Measurements from ENCODE around the gene TNRC6A. TPM values are rescaled to one million over a fixed set of nuclear protein-coding genes. Genes with fewer than 3 reads are reported as not detected.

TNRC6A gene
- total and polyA plus RNA-seq, 4 donors: 10.3 to 93.0 (median 29.8) TPM

DNA sequence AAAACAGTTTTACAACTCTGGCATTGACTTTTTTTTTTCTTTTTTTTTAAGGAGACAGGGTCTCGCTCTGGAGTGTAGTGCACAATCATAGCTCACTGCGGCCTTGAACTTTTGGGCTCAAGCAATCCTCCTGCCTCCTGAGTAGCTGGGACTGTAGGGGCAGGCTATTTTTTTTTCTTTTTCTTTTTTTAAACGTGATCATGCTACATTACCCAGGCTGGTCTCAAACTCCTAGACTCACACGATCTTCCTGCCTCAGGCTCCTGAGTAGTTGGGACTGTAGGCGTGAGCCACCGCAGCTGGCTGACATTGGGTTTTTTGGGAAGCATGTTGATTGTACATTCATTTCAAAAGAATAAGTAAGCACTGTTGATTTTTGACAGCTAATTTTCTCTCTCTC lies 32.1 kb downstream of the TNRC6A start:
- Histone ChIP-seq H3K27ac (ENCODE audit: low read depth in 1 of 2, low read length in 1 of 2) (no peak overlapping the region), H3K9me3 (ENCODE audit: control insufficient read depth in 4 of 4, insufficient read depth in 3 of 4, low read length in 3 of 4) (no peaks in the 10 kb centered on the region), H3K27me3 (ENCODE audit: control insufficient read depth in 3 of 3, insufficient read depth in 3 of 3, low read length in 2 of 3) (no peaks in the 10 kb centered on the region), H3K4me3 (no peak overlapping the region), H3K4me1 (ENCODE audit: control insufficient read depth in 5 of 5, insufficient read depth in 5 of 5, low read length in 5 of 5) (peaks cover 0 to 25% (median 0%) of the 10 kb centered on the region in 5 donors), H3K9ac (ENCODE audit: insufficient read depth in 1 of 2, low read length in 2 of 2) (no peak overlapping the region), H3K36me3 (ENCODE audit: control insufficient read depth in 4 of 4, insufficient read depth in 4 of 4, low read length in 4 of 4) (peaks cover 0 to 28% (median 5%) of the 10 kb centered on the region in 4 donors)
- TF ChIP-seq CTCF (IDR thresholded peaks at IDR 0.05; ENCODE audit: control extremely low read depth, extremely low read depth): no peak
- DNase-seq: no peak
- no peak for ATAC-seq (ENCODE audit: insufficient read depth, low FRiP score)
- WGBS, 2 donors: 82 to 85% methylated on average over 6 of the region's 6 CpGs

DNA sequence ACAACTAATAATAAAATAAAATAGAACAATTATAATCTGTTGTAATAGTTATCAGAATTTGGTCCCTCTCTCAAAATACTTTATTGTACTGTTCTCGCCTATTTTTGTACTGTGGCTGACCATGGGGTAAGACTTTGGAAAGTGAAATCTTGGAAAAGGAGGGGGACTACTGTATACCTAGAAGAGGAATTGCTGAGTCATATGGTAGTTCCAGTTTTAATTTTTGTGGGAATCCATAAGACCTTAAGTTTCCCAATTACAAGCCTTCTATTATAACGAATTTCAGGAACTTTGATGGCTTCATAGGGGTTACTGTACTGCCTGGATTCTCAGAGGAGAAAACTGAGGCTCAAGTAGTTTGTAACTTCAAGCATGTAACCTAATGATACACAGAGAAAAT lies 35.5 kb downstream of the TNRC6A start:
- H3K9me3 ChIP-seq (ENCODE audit: control insufficient read depth in 4 of 4, insufficient read depth in 3 of 4, low read length in 3 of 4): no peaks in the 10 kb centered on the region
- WGBS, 2 donors: 75 to 85% methylated on average over 2 of the region's 2 CpGs
- no peak overlapping the region for H3K9ac ChIP-seq (ENCODE audit: insufficient read depth in 1 of 2, low read length in 2 of 2)
- H3K27ac ChIP-seq (ENCODE audit: low read depth in 1 of 2, low read length in 1 of 2): no peak overlapping the region
- H3K27me3 ChIP-seq (ENCODE audit: control insufficient read depth in 3 of 3, insufficient read depth in 3 of 3, low read length in 2 of 3): no peaks in the 10 kb centered on the region
- H3K4me3 ChIP-seq: no peak overlapping the region
- H3K36me3 ChIP-seq (ENCODE audit: control insufficient read depth in 4 of 4, insufficient read depth in 4 of 4, low read length in 4 of 4): peaks cover 0 to 26% (median 4%) of the 10 kb centered on the region in 4 donors
- H3K4me1 ChIP-seq (ENCODE audit: control insufficient read depth in 5 of 5, insufficient read depth in 5 of 5, low read length in 5 of 5): peaks cover 0 to 16% (median 0%) of the 10 kb centered on the region in 5 donors
- no peak for TF ChIP-seq CTCF (IDR thresholded peaks at IDR 0.05; ENCODE audit: control extremely low read depth, extremely low read depth)
- DNase-seq (no peak), ATAC-seq (ENCODE audit: insufficient read depth, low FRiP score) (no peak)

- WGBS, 2 donors: 94 to 95% methylated on average over 3 of the region's 3 CpGs
- no peak overlapping the region for H3K27ac ChIP-seq (ENCODE audit: low read depth in 1 of 2, low read length in 1 of 2)
- no peak overlapping the region for H3K4me3 ChIP-seq
- H3K9me3 ChIP-seq (ENCODE audit: control insufficient read depth in 4 of 4, insufficient read depth in 3 of 4, low read length in 3 of 4): no peaks in the 10 kb centered on the region
- H3K36me3 ChIP-seq (ENCODE audit: control insufficient read depth in 4 of 4, insufficient read depth in 4 of 4, low read length in 4 of 4): peaks cover 0 to 26% (median 4%) of the 10 kb centered on the region in 4 donors
- H3K4me1 ChIP-seq (ENCODE audit: control insufficient read depth in 5 of 5, insufficient read depth in 5 of 5, low read length in 5 of 5): peaks cover 0 to 20% (median 0%) of the 10 kb centered on the region in 5 donors
- no peak for DNase-seq
- H3K9ac ChIP-seq (ENCODE audit: insufficient read depth in 1 of 2, low read length in 2 of 2): no peak overlapping the region
- ATAC-seq (ENCODE audit: insufficient read depth, low FRiP score): no peak
- TF ChIP-seq CTCF (IDR thresholded peaks at IDR 0.05; ENCODE audit: control extremely low read depth, extremely low read depth): no peak
- H3K27me3 ChIP-seq (ENCODE audit: control insufficient read depth in 3 of 3, insufficient read depth in 3 of 3, low read length in 2 of 3): no peaks in the 10 kb centered on the region
Observed at GRCh38 chr16:24766057-24766456, 36.6 kb downstream of the TNRC6A start.

DNA sequence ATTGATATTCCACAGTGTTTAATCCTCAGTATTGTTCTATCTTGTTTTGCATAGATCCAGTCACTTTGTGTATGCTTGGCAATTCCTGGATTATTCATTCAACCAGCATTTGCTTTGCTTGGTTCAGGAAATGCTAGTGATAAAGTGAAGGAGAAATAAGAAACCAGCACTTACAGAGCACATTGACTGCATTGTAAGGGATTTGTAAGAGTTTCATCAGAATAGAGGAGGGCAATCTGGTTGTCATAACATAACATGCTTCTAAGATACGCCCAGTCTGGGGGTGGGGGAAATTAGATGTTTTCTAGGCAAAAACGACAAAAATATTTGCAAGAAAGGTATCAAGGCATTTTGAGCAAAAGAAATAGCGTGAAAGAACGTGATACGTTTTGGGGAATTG lies 40.4 kb downstream of the TNRC6A start:
- Histone ChIP-seq H3K4me3 (no peak overlapping the region), H3K27ac (ENCODE audit: low read depth in 1 of 2, low read length in 1 of 2) (no peak overlapping the region), H3K27me3 (ENCODE audit: control insufficient read depth in 3 of 3, insufficient read depth in 3 of 3, low read length in 2 of 3) (no peaks in the 10 kb centered on the region), H3K9ac (ENCODE audit: insufficient read depth in 1 of 2, low read length in 2 of 2) (no peak overlapping the region), H3K4me1 (ENCODE audit: control insufficient read depth in 5 of 5, insufficient read depth in 5 of 5, low read length in 5 of 5) (peaks cover 0 to 19% (median 0%) of the 10 kb centered on the region in 5 donors), H3K9me3 (ENCODE audit: control insufficient read depth in 4 of 4, insufficient read depth in 3 of 4, low read length in 3 of 4) (no peaks in the 10 kb centered on the region), H3K36me3 (ENCODE audit: control insufficient read depth in 4 of 4, insufficient read depth in 4 of 4, low read length in 4 of 4) (peaks cover 0 to 11% (median 2%) of the 10 kb centered on the region in 4 donors)
- no peak for TF ChIP-seq CTCF (IDR thresholded peaks at IDR 0.05; ENCODE audit: control extremely low read depth, extremely low read depth)
- DNase-seq (no peak), ATAC-seq (ENCODE audit: insufficient read depth, low FRiP score) (no peak)
- WGBS, 2 donors: 95% methylated on average over 5 of the region's 5 CpGs

Measured in lung (tissue), 12 donors.